ENCODE results near the gene TXNRD1.
"Not testable (repeated sequence)": the region's sequence is repeated elsewhere in the genome, so short reads cannot be mapped to it uniquely, and the experiment has no call there.

Gene TXNRD1

DNA sequence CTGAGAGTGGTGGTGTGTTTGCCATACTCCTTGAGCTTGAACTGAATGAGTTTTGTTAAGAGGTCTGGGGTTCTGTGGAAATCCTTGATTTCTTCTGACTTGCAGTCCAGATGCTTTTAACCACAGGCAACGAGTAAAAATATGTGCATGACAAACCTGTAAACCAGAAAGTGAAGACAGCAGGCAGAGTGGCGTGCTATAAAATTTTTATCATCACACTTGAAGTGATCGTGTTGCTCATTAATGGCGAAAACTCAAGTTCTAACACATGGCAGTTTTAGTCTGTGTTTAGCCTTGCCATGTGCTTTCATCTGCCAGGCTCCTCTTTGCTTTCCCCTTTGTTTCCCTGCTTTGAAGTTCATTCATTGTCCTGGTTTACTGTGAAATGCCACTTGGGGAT, 28.0 kb downstream of the TXNRD1 start:
- no peak for DNase-seq

DNA sequence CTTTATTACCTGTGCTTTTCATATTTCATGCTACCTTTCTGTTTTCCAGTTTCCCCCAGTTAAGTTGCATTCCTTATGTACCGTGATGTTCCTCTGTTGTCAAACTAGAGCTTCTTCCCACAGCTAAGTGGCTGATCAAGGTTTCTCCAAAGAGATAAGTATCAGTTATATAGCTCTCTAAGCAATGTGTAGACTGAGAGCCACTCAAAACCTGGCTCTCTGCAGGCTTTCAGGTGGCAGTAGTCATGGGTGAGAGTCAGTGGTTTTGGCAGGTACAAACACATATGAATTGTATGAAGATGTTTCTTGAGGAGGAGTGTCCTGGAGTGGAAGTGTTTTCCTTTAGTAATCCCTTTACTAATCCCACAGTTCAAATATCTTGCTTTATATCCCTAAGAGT, 28.4 kb downstream of the TXNRD1 start:
- no peak for DNase-seq

GRCh38 chr12:104247698-104248097, 32.1 kb downstream of the TXNRD1 start:
- DNase-seq: no peak

- no peak for DNase-seq
These were observed 32.9 kb downstream of the TXNRD1 start for GRCh38 chr12:104248444-104248843.

GRCh38 chr12:104249017-104249416, 33.4 kb downstream of the TXNRD1 start:
- DNase-seq: no peak

- DNase-seq: no peak
These were observed 34.3 kb downstream of the TXNRD1 start for GRCh38 chr12:104249898-104250297.

DNA sequence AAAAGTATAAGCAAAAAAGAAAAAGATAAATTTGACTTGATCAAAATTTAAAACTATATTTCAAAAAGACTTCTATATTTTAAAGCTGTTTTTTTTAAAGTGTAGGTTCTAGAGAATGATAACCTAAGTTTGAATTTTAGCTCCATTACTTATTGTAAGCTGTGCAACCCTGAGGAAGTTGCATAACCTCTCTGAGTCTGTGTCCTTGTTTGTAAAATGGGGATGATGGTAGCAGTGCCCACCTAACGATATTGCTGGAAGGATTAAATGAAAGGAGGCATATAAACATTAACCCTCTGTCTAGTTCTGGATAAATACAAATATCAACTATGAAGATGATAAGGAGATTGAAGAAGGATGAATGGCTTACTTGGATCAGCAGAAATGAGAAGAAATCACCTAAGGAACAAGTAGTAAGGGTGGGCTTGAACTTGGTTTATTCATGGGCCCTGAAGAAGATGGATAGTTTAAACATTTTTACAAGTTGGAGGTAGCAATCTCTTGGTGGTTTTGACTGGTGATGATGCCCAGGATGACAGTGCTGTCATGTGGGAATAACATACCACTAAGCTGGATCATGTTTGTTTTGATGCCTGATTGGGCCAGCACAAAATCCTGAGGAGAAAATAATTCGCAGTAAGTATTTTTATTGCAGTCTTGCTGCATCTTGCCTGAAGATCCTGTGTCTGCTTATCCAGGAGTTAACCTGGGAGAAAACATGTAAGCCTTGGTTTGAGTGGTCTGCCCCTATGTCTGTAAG, 35.0 kb downstream of the TXNRD1 start:
- no peak for DNase-seq

DNA sequence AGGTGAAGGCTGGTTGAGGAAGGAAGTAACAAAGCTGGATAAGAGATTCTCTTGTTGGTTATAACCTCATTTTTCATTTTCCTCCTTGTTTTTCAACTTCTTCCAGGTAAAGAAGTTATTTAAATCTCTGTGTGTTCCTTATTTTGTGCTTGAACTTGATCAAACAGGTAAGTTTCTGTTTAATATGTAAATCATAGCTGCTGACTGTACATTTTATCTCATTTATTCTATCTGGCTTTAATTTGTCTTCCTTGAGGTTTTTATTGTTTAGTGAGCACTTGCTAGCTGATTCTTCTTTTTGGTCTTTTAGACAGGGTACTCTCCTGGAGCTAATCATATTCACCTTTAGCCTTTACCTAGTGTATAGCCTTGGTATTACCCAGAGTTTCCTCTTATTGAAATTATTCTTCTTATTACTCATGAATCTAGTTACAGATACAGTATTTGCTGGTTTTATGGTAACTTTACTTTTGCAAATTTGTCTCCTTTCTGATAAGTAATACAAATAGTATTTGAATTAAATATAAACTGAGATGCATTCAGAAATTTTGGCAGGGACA, 42.4 kb downstream of the TXNRD1 start:
- no peak for DNase-seq

- no peak for DNase-seq
These were observed 43.0 kb downstream of the TXNRD1 start for GRCh38 chr12:104258476-104259067.

DNA sequence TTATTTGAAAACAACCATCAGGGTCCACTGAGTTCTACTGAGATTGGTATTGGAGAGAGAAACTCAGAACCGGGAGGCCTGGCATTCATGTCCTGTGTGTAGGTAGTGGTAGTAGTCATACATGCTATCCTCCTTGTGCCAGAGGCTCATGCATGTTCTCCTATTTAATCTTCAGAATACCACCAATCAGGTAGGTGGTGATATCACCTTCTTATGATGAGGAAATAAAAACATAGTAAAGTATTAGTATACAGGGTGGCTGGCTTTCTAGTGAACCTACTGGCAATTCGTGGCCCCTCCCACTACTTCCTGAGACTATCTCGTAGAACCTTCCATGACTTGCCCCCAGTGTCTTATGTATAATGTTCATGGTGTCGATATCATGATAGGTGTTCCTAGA, 47.4 kb downstream of the TXNRD1 start:
- no peak for DNase-seq

- peak; percentile 11 to 33 for DNase-seq
These were observed 48.2 kb downstream of the TXNRD1 start for GRCh38 chr12:104263580-104264358.

GRCh38 chr12:104265436-104265835, 49.9 kb downstream of the TXNRD1 start:
- not testable (repeated sequence) for DNase-seq

DNA sequence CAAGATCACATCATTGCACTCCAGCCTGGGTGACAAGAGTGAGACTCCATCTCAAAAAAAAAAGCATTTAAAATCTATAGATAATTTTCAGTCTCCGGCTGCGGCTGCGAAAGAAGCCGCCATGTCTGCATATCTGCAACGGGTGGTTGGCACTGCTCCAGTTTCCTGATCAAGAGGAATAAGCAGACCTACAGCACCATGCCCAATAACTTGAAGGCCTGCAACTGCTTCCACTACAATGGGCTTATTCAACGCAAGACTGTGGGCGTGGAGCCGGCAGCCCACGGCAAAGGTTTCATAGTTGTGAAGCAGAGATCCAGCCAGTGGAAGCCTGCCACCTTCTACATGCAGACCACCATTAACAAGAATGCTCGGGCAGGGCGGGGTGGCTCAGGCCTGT, 57.4 kb downstream of the TXNRD1 start:
- DNase-seq: no peak

DNA sequence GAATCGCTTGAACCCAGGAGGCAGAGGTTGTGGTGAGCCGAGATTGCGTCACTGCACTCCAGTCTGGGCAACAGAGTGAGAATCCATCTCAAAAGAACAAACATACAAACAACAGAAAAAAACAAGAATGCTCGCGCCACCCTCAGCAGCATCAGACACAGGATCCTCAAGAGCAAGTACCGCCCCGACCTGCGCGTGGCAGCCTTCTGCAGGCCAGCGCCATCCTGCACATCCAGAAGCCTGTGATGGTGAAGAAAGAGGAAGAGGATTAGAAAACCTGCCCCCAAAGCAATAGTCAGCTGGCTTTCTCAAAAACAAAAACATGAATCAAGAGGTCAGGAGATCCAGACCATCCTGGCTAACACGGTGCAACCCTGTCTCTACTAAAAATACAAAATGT, 57.9 kb downstream of the TXNRD1 start:
- DNase-seq: no peak

- no peak for DNase-seq
These were observed 59.2 kb downstream of the TXNRD1 start for GRCh38 chr12:104274811-104275210.

DNA sequence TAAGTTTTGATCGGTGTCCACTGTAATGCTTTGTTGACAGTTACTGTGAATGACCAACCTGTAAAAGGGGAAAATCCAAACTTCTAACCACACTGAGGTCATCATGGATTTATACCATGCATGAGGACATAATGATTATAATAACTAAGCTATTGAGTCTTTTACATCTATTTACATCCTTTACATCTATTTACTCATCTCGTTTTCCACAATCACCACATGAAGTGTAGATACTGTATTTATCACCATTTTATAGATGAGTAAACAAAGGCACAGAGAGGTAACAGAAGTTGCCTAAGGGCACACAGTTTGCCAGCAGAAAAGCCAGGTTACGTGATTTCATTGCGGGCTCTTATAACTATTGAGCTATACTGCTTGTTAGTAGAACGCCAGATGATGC, 60.1 kb downstream of the TXNRD1 start:
- no peak for DNase-seq

DNA sequence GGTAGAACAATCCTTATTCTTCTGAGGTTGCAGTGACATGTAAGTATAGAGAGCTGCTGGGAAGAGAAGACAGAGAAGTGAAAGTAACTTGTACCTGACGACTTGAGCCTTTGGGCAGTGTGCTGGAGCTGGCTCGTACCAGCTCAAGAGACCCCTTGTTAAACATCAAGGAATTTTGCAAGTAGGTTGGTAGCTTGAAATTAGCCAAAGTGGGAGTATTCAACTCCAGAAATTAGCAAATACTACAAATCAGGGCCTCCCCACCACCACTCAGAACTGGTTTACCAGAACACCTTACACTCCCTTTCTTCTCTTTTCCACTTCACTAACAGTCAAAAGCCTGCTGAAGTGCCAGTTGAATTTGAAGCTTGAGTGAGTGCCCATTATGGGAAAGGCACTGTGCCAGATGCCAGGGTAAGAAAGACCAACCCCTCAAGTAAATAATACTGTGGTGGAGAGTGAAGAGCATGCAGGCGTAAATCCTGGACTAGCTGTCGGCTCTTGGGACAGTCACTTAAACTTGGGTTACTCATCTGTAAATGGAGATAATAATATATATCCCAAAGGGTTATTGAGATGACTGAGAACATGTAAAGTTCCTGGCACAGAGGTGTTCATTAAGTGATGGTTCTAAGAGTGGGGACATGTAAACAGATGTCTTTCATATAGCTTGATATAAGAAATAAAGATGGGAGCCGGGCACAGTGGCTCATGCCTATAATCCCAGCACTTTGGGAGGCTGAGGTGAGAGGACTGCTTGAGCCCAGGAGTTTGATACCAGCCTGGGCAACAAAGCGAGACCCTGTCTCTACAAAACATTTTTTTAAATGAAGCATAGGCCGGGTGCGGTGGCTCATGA, 60.9 kb downstream of the TXNRD1 start:
- no peak for DNase-seq

- no peak for DNase-seq
These were observed 63.6 kb downstream of the TXNRD1 start for GRCh38 chr12:104279164-104279563.

- DNase-seq: no peak
These were observed 64.5 kb downstream of the TXNRD1 start for GRCh38 chr12:104280111-104280510.

- DNase-seq: peak; percentile 46
These were observed 65.3 kb downstream of the TXNRD1 start for GRCh38 chr12:104280717-104281458.

DNA sequence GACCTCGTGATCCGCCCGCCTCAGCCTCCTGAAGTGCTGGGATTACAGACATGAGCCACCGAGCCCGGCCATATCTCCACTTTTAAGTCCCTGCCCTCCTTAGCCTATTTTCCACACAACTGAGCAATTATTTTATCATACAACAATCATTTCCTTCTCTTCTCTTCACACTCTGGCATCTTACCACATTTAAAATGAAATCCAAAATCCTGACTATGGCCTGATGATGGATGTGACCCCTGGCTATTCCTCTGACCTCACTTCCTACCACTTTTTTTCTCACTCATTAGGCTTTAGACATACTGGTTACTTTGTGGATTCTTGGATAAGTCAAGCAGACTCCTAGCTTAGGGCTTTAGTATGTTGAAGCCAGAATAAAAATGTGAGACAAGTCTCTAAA, 66.1 kb downstream of the TXNRD1 start:
- no peak for DNase-seq

- no peak for DNase-seq
These were observed 66.5 kb downstream of the TXNRD1 start for GRCh38 chr12:104282109-104282508.
